HUDEP-2 (cell line): ENCODE data around the gene FOXD1.
"Not testable (repeated sequence)": the region's sequence is repeated elsewhere in the genome, so short reads cannot be mapped to it uniquely, and the experiment has no call there.

Experiments
- DNase-seq, 76 experiments: peaks; one replicate each; lab custom pipeline; 2025; ENCODE audit not compliant: unreplicated experiment in 76 of 76; lab: John Stamatoyannopoulos, UW

Gene FOXD1

DNA sequence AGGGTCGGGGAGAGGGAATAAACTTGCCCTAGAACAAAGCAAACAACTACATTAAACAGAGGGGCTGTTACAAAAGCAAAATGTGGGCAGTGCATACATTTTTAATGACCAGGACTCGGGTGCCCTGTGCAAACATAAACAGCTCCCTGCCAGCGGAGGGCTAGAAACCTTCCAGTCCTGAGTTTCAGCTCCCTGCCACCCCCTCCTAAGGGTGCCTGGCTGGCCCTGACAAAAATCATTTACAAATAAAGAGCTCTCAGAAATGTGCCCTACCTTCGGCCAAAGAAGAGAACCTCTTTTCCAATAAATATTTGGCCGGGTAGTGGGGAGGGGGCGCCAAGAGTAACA, 29.5 kb downstream of the FOXD1 start:
- DNase-seq, result no peak

DNA sequence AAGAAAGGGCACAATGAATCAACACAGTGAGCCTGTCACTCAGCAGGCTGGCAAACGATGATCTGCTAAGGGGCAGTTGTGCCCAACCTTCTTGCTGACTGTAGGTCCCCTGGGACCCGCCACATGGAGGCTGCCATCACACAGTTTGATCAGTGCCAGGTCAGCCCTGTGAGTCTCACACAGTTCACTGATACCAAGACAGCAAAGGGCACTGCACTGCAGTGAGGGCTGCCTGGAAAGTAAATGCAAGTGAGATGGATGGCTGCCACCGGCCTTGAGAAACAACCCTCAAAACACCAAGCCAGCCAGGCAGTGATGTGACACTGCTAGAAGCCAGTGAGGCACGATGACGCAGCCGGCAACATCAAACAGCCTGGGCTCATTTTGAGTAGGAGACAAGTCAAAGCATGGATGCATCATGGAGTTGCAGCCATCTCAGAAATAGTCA, 30.3 kb downstream of the FOXD1 start:
- DNase-seq, result no peak

GRCh38 chr5:73417303-73418034, 31.1 kb downstream of the FOXD1 start:
- DNase-seq, result no peak

DNA sequence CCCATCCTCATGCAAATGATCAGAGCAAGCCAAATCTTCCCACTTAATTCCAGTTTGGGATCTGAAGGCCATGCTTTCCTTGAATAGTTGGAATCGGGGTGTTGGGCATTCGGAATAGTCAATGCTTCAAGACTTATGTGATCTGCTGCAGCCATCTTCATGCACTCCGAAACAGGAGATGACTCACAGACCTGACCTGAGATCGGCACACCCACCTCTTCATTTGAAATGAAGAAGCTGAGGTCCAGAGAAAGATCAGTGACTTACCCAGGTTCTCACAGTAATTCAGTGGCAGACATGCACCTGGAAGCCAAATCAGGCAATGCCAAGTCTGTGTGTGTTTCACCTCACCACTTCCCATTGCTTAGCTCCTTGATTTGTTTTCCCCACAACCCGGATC, 33.0 kb downstream of the FOXD1 start:
- DNase-seq, result no peak

DNA sequence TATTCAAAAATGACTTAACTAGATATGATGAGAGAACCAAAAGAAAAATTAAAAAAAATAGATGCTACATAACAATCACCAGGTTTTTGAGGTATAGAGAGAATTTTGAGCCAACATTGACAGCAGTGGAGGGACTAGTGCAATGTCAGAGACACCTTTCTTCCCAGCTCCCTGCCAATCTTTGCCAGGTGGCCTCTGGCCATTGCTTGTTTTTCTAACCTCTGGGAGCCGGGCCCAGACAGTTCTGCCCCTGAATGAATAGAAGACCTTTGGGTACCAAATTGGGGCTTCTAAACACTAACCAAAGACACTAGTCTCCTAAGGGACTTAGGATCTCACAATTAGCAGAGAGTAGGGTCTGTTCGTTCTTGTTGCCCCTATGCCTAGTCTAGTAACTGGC, 33.4 kb downstream of the FOXD1 start:
- DNase-seq, result no peak

DNA sequence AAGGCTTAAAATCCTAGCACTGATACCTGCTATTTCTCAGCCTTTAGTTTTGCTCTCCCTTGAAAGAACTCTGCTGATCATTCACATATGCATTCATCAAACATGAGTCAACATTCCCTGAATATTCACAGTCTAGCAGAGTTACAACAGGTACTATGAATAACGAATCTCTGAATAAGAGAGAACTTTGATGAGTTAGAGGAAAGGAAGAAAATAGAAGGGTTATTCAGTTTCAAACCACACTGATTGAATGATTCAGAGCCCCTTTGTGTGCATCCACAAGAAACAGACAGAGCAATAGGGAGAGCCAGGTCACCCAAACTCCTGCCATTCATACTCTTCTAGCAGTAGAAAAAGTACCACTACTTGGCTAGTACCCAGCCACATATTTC, 36.0 kb downstream of the FOXD1 start:
- no peak for DNase-seq

GRCh38 chr5:73411936-73412596, 36.5 kb downstream of the FOXD1 start:
- DNase-seq, result no peak

DNA sequence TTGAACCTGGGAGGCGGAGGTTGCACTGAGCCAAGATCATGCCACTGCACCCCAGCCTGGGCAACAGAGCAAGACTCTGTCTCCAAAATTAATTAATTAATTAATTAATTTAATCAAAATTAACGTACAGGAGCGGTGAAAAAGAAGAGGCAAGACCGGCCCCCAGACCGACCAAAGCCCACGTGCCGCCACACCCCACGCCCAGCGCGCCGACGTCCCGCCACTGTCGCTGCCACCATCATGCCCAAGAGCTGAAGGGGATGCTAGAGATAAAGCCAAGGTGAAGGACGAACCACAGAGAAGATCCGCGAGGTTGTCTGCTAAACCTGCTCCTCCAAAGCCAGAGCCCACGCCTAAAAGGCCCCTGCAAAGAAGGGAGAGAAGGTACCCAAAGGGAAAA, 38.6 kb downstream of the FOXD1 start:
- DNase-seq, result not testable (repeated sequence)

- no peak for DNase-seq
Observed at GRCh38 chr5:73405691-73406090, 42.9 kb downstream of the FOXD1 start.

DNA sequence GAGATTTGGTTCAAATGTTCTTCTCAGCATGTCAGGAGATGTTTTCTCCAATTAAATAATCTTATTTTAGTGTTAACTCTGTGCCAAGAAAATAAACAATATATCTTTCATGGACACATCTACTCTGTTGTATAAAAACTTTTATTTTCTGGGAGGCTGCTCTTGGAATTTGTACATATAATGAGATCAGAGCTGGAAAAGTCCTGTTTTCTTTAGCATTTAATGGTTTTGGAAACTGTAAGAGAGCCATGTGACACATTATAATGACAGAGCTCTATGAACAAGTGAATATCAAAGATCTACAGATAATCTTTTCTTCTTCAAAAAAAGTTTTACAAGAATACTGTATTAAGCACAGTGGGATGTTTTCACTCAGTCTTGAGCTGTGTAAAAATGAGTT, 48.8 kb downstream of the FOXD1 start:
- no peak for DNase-seq
